ENCODE measurements around the gene MT1M. TPM values are rescaled to one million over a fixed set of nuclear protein-coding genes. Genes with fewer than 3 reads are reported as not detected.

The MT1M gene
- total and polyA plus RNA-seq, 10 donors = 0.44 to 11.8 (median 3.6) TPM

DNA sequence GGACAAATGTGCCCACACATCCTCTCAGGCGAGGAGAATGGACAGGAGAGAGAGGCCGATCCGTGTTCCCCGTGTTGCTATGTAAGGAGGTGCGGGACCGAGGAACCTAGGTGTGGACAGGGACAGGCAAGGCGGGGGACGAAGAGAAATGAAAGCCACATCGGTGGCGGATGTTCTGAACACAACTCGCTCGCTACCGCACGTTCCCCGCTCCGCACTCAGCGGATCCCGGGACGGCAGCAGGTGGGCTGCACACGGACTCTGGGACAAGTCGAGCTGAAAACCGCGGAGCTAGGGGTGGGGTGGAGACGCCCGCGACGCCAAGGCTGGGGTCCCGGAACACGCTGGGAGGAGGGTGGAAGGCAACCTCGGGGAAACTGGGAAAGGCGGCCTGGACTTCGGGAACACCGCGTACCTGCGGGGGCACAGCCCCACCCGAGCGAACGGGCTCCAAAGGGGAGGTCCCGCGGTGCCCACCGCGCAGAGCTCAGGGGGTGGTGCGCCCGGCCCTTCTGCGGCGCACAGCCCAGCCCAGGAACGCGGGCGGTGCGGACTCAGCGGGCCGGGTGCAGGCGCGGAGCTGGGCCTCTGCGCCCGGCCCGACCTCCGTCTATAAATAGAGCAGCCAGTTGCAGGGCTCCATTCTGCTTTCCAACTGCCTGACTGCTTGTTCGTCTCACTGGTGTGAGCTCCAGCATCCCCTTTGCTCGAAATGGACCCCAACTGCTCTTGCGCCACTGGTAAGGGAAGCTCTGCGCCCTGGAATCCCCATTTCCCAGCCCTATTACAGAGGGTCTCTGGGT lies 7.1 kb upstream of the MT1M start, which contains the start of gene MT1E:
Gene MT1E (plus strand): TSS at position 642 of the 803 bp plus-strand sequence. CDS start 71 bp downstream, at position 713.
- Histone ChIP-seq H3K4me3 (peak within 1 kb of the TSS; percentile 44 to 75 (median 48)), H3K27ac (peak within 1 kb of the TSS; percentile 42 to 84 (median 79)), H3K9me3 (no peaks in the 10 kb centered on the region), H3K36me3 (no peaks in the 10 kb centered on the region), H3K4me1 (peaks cover 0 to 39% (median 21%) of the 10 kb centered on the region in 6 donors), H3K27me3 (replicated peaks in 1 of 7) (peaks cover 0 to 33% (median 18%) of the 10 kb centered on the region in 7 donors)
- intact Hi-C loops (cut with DNase I; ENCODE audit: low total_unique reads) = no loop called here
- WGBS, 5 donors = 2 to 5% (median 4%) methylated on average over 33 to 62 of the region's 62 CpGs
- TF ChIP-seq, protein P1, sequence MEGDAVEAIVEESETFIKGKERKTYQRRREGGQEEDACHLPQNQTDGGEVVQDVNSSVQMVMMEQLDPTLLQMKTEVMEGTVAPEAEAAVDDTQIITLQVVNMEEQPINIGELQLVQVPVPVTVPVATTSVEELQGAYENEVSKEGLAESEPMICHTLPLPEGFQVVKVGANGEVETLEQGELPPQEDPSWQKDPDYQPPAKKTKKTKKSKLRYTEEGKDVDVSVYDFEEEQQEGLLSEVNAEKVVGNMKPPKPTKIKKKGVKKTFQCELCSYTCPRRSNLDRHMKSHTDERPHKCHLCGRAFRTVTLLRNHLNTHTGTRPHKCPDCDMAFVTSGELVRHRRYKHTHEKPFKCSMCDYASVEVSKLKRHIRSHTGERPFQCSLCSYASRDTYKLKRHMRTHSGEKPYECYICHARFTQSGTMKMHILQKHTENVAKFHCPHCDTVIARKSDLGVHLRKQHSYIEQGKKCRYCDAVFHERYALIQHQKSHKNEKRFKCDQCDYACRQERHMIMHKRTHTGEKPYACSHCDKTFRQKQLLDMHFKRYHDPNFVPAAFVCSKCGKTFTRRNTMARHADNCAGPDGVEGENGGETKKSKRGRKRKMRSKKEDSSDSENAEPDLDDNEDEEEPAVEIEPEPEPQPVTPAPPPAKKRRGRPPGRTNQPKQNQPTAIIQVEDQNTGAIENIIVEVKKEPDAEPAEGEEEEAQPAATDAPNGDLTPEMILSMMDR (IDR thresholded peaks at IDR 0.05 in 8 of 11, conservative IDR thresholded peaks at IDR 0.05 in 3 of 11) = no peak
- TF ChIP-seq POLR2AphosphoS5 (IDR thresholded peaks at IDR 0.05) = peak; percentile 77 to 84 (median 84)
- TF ChIP-seq POLR2A (IDR thresholded peaks at IDR 0.05) = peak in 2 of 3 donors; percentile 5 to 38
- DNase-seq = no peak

DNA sequence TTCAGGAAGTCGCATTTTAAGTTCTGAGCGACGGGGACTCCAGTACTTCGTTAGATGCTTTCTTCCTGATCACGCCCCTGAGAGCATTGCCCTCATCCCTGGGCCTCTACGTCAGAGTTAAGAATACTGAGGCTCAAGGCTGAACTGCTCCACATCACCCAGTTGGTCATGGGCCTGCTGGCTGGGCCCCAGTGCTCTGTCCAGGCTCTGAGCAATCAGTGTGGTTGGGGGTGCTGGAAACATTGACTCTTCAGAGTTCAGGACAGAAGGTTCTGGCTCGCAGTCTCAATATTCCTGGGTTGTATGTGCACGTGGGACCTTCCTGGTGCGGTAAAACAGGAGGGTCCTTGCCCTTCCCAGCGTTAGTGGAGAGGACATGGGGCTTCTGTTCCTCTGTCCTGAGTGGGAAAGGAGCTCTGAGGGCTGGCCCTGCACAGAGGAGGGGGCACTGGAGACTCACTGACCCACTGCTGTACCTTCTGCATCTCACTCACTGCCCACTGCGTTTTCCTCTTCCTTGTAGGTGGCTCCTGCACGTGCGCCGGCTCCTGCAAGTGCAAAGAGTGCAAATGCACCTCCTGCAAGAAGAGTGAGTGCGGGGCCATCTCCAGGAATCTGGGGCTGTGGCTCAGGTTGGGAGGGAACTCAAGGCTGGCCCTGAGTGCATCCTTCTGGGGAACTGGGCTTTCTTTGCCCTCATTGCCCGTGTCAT lies 6.4 kb upstream of the MT1M start:
- Histone ChIP-seq H3K27me3 (replicated peaks in 1 of 7) (peaks cover 0 to 35% (median 18%) of the 10 kb centered on the region in 7 donors), H3K36me3 (no peaks in the 10 kb centered on the region), H3K9me3 (no peaks in the 10 kb centered on the region), H3K27ac (peak overlapping the region; percentile 42 to 84 (median 79)), H3K4me1 (peaks cover 0 to 43% (median 21%) of the 10 kb centered on the region in 6 donors), H3K4me3 (peak overlapping the region; percentile 44 to 75 (median 48))
- DNase-seq = no peak
- no peak for TF ChIP-seq POLR2A (IDR thresholded peaks at IDR 0.05)
- no peak for TF ChIP-seq POLR2AphosphoS5 (IDR thresholded peaks at IDR 0.05)
- TF ChIP-seq, protein P1 (IDR thresholded peaks at IDR 0.05 in 8 of 11, conservative IDR thresholded peaks at IDR 0.05 in 3 of 11) = no peak
- intact Hi-C loops (cut with DNase I; ENCODE audit: low total_unique reads) = no loop called here
- 22 to 36% (median 33%) methylated on average over 15 to 16 of the region's 16 CpGs for WGBS, 5 donors

DNA sequence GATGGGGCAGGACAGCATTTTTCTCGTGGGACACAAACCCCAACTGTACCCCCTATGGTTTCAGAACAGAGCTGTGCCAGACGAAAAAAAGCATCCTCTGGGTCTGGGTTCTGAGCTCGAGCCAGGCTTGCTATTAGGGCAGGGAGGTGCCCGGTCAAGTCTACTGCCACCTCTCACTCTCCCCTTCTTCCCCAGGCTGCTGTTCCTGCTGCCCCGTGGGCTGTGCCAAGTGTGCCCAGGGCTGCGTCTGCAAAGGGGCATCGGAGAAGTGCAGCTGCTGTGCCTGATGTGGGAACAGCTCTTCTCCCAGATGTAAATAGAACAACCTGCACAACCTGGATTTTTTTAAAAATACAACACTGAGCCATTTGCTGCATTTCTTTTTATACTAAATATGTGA lies 5.8 kb upstream of the MT1M start:
- Histone ChIP-seq H3K4me1 (peaks cover 0 to 48% (median 22%) of the 10 kb centered on the region in 6 donors), H3K27ac (peak overlapping the region in 3 of 8 donors; percentile 71 to 84 (median 83)), H3K27me3 (replicated peaks in 1 of 7) (peaks cover 0 to 41% (median 19%) of the 10 kb centered on the region in 7 donors), H3K9me3 (no peaks in the 10 kb centered on the region), H3K4me3 (peak overlapping the region in 6 of 8 donors; percentile 47 to 75 (median 49)), H3K36me3 (no peaks in the 10 kb centered on the region)
- no peak for DNase-seq
- TF ChIP-seq, protein P1 (IDR thresholded peaks at IDR 0.05 in 8 of 11, conservative IDR thresholded peaks at IDR 0.05 in 3 of 11) = no peak
- TF ChIP-seq POLR2AphosphoS5 (IDR thresholded peaks at IDR 0.05) = no peak
- no peak for TF ChIP-seq POLR2A (IDR thresholded peaks at IDR 0.05)
- 62 to 73% (median 69%) methylated on average over 7 of the region's 7 CpGs for WGBS, 5 donors
- intact Hi-C loops (cut with DNase I; ENCODE audit: low total_unique reads) = no loop called here
